Measurements from ENCODE around the gene CAND1. TPM values are rescaled to one million over a fixed set of nuclear protein-coding genes. Genes with fewer than 3 reads are reported as not detected.

CAND1 gene
- total RNA-seq, 1 experiment from 2014 or later, result 230 TPM

- H3K18ac ChIP-seq (ENCODE audit: insufficient read length, low read depth, low read length), result no peak overlapping the region
Observed at GRCh38 chr12:67276421-67276820, 7.3 kb downstream of the CAND1 start.

More at GRCh38 chr12:67276421-67276820, 7.3 kb downstream of the CAND1 start:
- Histone ChIP-seq H3K9me3 (ENCODE audit: control insufficient read depth, low read depth, low read length) (no peaks in the 10 kb centered on the region), H3K4me1 (ENCODE audit: insufficient read depth, low read length) (no peaks in the 10 kb centered on the region; the same call in 1 of the 2 replicates), H2AK5ac (ENCODE audit: insufficient read length, low read length) (no peak overlapping the region), H3K79me1 (ENCODE audit: insufficient read depth, low read depth, low read length, poor library complexity, severe bottlenecking) (no peaks in the 10 kb centered on the region), H3K79me2 (ENCODE audit: insufficient read depth, low read length) (peaks cover 55% of the 10 kb centered on the region), H3K9ac (ENCODE audit: extremely low read depth, insufficient read length, low read length) (no peak overlapping the region), H4K91ac (ENCODE audit: insufficient read length, low read depth, low read length) (no peak overlapping the region), H3K27me3 (ENCODE audit: insufficient read depth, low read length) (no peaks in the 10 kb centered on the region), H2BK15ac (ENCODE audit: low read depth, low read length) (no peak overlapping the region), H4K20me1 (ENCODE audit: control insufficient read depth, insufficient read depth, insufficient read length) (no peaks in the 10 kb centered on the region), H4K5ac (ENCODE audit: insufficient read length, low read depth, low read length) (no peak overlapping the region), H2BK5ac (ENCODE audit: insufficient read length, low read length) (no peak overlapping the region), H2BK12ac (ENCODE audit: insufficient read length, low read depth, low read length) (no peak overlapping the region), H3T11ph (ENCODE audit: low read length) (no peak overlapping the region), H4K8ac (replicated peaks; ENCODE audit: insufficient read length, low read depth, low read length) (no peak overlapping the region), H2BK20ac (ENCODE audit: low read depth, low read length, poor library complexity, severe bottlenecking) (no peak overlapping the region), H3K27ac (ENCODE audit: insufficient read length, low read depth, low read length) (no peak overlapping the region), H3K56ac (ENCODE audit: insufficient read length, low read depth, low read length) (no peak overlapping the region), H3K14ac (ENCODE audit: insufficient read depth, low read length) (no peak overlapping the region), H2BK120ac (ENCODE audit: low read depth, low read length, poor library complexity, severe bottlenecking) (no peak overlapping the region), H3K4ac (ENCODE audit: low read depth, low read length) (no peak overlapping the region), H3K4me2 (ENCODE audit: insufficient read depth, insufficient read length, low read length) (no peak overlapping the region), H3K23me2 (ENCODE audit: insufficient read length, low read depth, low read length, poor library complexity, severe bottlenecking) (no peaks in the 10 kb centered on the region), H3K23ac (ENCODE audit: insufficient read length, low read depth, low read length) (no peak overlapping the region), H2AFZ (ENCODE audit: low read length) (no peak overlapping the region)
- Mint-ChIP-seq H3K4me1 (peaks cover 35 to 37% of the 10 kb centered on the region in 2 experiments), H3K27me3 (ENCODE audit: low read depth) (no peaks in the 10 kb centered on the region), H3K36me3 (ENCODE audit: insufficient read depth in 1 of 3, low read depth in 3 of 3) (peaks cover 0 to 6% (median 4%) of the 10 kb centered on the region in 3 experiments; a peak in 4 of 7 replicates), H3K9me3 (no peaks in the 10 kb centered on the region), H3K27ac (peak overlapping the region in 1 of 3 experiments; percentile 38; a peak in 2 of 7 replicates), H3K4me3 (no peak overlapping the region)
- TF ChIP-seq CTCF (conservative IDR thresholded peaks at IDR 0.05), result no peak
- no CpG with 5 or more reads among the region's 3 CpGs for WGBS (ENCODE audit: extremely low coverage, insufficient read length, low lambda C conversion rate)
- DNase-seq, result no peak

Measured in H9 (cell line).